Liver (tissue), 9 donors: Measurements from ENCODE around the gene LAMB4. TPM values are rescaled to one million over a fixed set of nuclear protein-coding genes. Genes with fewer than 3 reads are reported as not detected.

Source experiments
- DNase-seq: peaks from one replicate; pipeline ENCODE4 v3.0.0-alpha.2; 2017; ENCODE audit warnings: low spot score
- H3K27ac ChIP-seq, 2 donors: one replicate each; pipeline ENCODE4 v1.7.0; 2013; ENCODE audit warnings: inconsistent platforms in 2 of 2, low read length in 2 of 2, control low read depth in 1 of 2, low read depth in 1 of 2, mild to moderate bottlenecking in 1 of 2
- H3K27me3 ChIP-seq, 4 donors: one replicate each; pipeline versions ENCODE4 v1.6.1 to v1.7.0; 2013; ENCODE audit warnings: low read length in 3 of 4, inconsistent platforms in 1 of 4, mild to moderate bottlenecking in 1 of 4, moderate library complexity in 1 of 4; ENCODE audit not compliant: control insufficient read depth in 4 of 4, insufficient read depth in 4 of 4
- H3K36me3 ChIP-seq, 4 donors: one replicate each; pipeline versions ENCODE4 v1.6.1 to v1.7.0; 2013; ENCODE audit warnings: low read length in 3 of 4, mild to moderate bottlenecking in 3 of 4, low read depth in 1 of 4, moderate library complexity in 1 of 4; ENCODE audit not compliant: control insufficient read depth in 4 of 4, insufficient read depth in 3 of 4
- H3K4me1 ChIP-seq, 4 donors: one replicate each; pipeline versions ENCODE4 v1.6.1 to v1.7.0; 2013; ENCODE audit warnings: low read length in 3 of 4, mild to moderate bottlenecking in 3 of 4, moderate library complexity in 1 of 4; ENCODE audit not compliant: control insufficient read depth in 4 of 4, insufficient read depth in 4 of 4
- H3K4me3 ChIP-seq, 3 donors: one replicate each; pipeline versions ENCODE4 v1.6.1 to v1.7.0; 2013; ENCODE audit warnings: low read length in 3 of 3, control low read depth in 1 of 3, low read depth in 1 of 3, mild to moderate bottlenecking in 1 of 3
- H3K9ac ChIP-seq, 2 donors: one replicate each; pipeline ENCODE4 v1.7.0; 2013; ENCODE audit warnings: low read length in 2 of 2, mild to moderate bottlenecking in 2 of 2, moderate library complexity in 2 of 2, control low read depth in 1 of 2, low read depth in 1 of 2
- H3K9me3 ChIP-seq, 4 donors: one replicate each; pipeline versions ENCODE4 v1.6.1 to v1.7.0; 2013; ENCODE audit warnings: low read length in 3 of 4; ENCODE audit not compliant: control insufficient read depth in 4 of 4
- ATF3 ChIP-seq: IDR thresholded peaks from 2 replicates; pipeline ENCODE4 v1.6.1; 2016; ENCODE audit warnings: antibody characterized with exemption
- CTCF ChIP-seq: fragments of 150-350 bp; IDR thresholded peaks from 2 replicates; pipeline ENCODE4 v1.5.1; 2017; ENCODE audit warnings: improper control_type of control experiment, low read depth, low read length; ENCODE audit not compliant: missing input control
- FOXA1 ChIP-seq: IDR thresholded peaks from 2 replicates; pipeline ENCODE4 v1.6.1; 2016; ENCODE audit warnings: antibody characterized with exemption
- FOXA2 ChIP-seq: IDR thresholded peaks from 2 replicates; pipeline ENCODE4 v1.6.1; 2016; ENCODE audit warnings: antibody characterized with exemption
- HNF4A ChIP-seq, 2 donors: conservative IDR thresholded peaks; 2 replicates each; pipeline ENCODE4 v1.6.1; 2016; ENCODE audit warnings: antibody characterized with exemption in 2 of 2, mild to moderate bottlenecking in 2 of 2
- JUND ChIP-seq, 2 donors: IDR thresholded peaks; 2 replicates each; pipeline ENCODE4 v1.6.1; 2016; ENCODE audit warnings: antibody characterized with exemption in 2 of 2
- MAX ChIP-seq: IDR thresholded peaks from 2 replicates; pipeline ENCODE4 v1.6.1; 2016; ENCODE audit warnings: antibody characterized with exemption
- NR2F2 ChIP-seq: IDR thresholded peaks from 2 replicates; pipeline ENCODE4 v1.6.1; 2016; ENCODE audit warnings: antibody characterized with exemption
- RAD21 ChIP-seq, 2 donors: IDR thresholded peaks; 2 replicates each; pipeline ENCODE4 v1.6.1; 2016; ENCODE audit warnings: antibody characterized with exemption in 2 of 2, mild to moderate bottlenecking in 2 of 2
- REST ChIP-seq: IDR thresholded peaks from 2 replicates; pipeline ENCODE4 v1.6.1; 2016; ENCODE audit warnings: antibody characterized with exemption, mild to moderate bottlenecking
- YY1 ChIP-seq: IDR thresholded peaks from 2 replicates; pipeline ENCODE4 v1.6.1; 2016; ENCODE audit warnings: antibody characterized with exemption, mild to moderate bottlenecking
- WGBS: extraction: QIAGEN DNeasy Blood & Tissue Kit; methylation state at CpG from one replicate; pipeline ENCODE4 v1.1.7; 2013; 5-methylcytosine and 5-hydroxymethylcytosine counted together
- polyA plus RNA-seq, 2 donors: library from polyadenylated mRNA; stranded (reverse) in 1 of 2; unstranded in 1 of 2; fragments of 200-250 nt in 1 of 2; fragments of >200 nt in 1 of 2; fragmentation: Nextera tagmentation in 1 of 2; extraction: Ambion mirVana in 1 of 2; gene quantifications; one replicate each; pipeline versions ENCODE4 v1.2.1 to v1.2.3, GENCODE V29; 2013 to 2015
- total RNA-seq, 2 donors: library from RNA; depleted of rRNA; stranded (reverse); fragments of >200 nt; gene quantifications; one replicate each; pipeline ENCODE4 v1.2.3, GENCODE V29; 2014
- donor health status: healthy.
- donor health status: healthy.
- donor health status: healthy.
- donor health status: healthy.
- donor health status: healthy.

The LAMB4 gene
- total and polyA plus RNA-seq, 4 donors: under 0.01 to 0.03 TPM; not detected in 2

GRCh38 chr7:108101759-108102158 lies 28.4 kb downstream of the LAMB4 start:
- H3K4me3 ChIP-seq: no peak overlapping the region
- no peaks in the 10 kb centered on the region for H3K4me1 ChIP-seq
- no peak for DNase-seq
- H3K36me3 ChIP-seq: no peaks in the 10 kb centered on the region
- 97% methylated on average over 3 of the region's 3 CpGs for WGBS
- no peak overlapping the region for H3K9ac ChIP-seq
- H3K27me3 ChIP-seq: no peaks in the 10 kb centered on the region
- H3K9me3 ChIP-seq: no peaks in the 10 kb centered on the region
- TF ChIP-seq RAD21 (IDR thresholded peaks at IDR 0.05) (no peak), NR2F2 (no peak)
- no peak overlapping the region for H3K27ac ChIP-seq

GRCh38 chr7:108099713-108100112 lies 30.4 kb downstream of the LAMB4 start:
- Histone ChIP-seq H3K4me1 (peaks cover 7 to 11% (median 10%) of the 10 kb centered on the region in 4 donors), H3K27me3 (no peaks in the 10 kb centered on the region), H3K4me3 (no peak overlapping the region), H3K9me3 (no peaks in the 10 kb centered on the region), H3K9ac (no peak overlapping the region), H3K36me3 (no peaks in the 10 kb centered on the region), H3K27ac (no peak overlapping the region)
- 92% methylated on average over 1 of the region's 1 CpG for WGBS
- TF ChIP-seq FOXA2 (no peak), YY1 (no peak), HNF4A (conservative IDR thresholded peaks at IDR 0.05) (no peak), ATF3 (no peak), JUND (IDR thresholded peaks at IDR 0.05) (no peak), FOXA1 (no peak), MAX (no peak), REST (no peak), RAD21 (IDR thresholded peaks at IDR 0.05) (no peak)
- DNase-seq: no peak

- H3K9me3 ChIP-seq: no peaks in the 10 kb centered on the region
- no peak for DNase-seq
- WGBS: 74% methylated on average over 7 of the region's 7 CpGs
- H3K27ac ChIP-seq: no peak overlapping the region
- H3K9ac ChIP-seq: no peak overlapping the region
- H3K27me3 ChIP-seq: no peaks in the 10 kb centered on the region
- H3K36me3 ChIP-seq: no peaks in the 10 kb centered on the region
- H3K4me1 ChIP-seq: peaks cover 10 to 20% (median 18%) of the 10 kb centered on the region in 4 donors
- H3K4me3 ChIP-seq: no peak overlapping the region
- TF ChIP-seq MAX (no peak), RAD21 (IDR thresholded peaks at IDR 0.05) (peak; percentile 56 to 67), CTCF (peak; percentile 42)
Observed at GRCh38 chr7:108097703-108098102, 32.5 kb downstream of the LAMB4 start.
